K562 (cell line): Measurements from ENCODE around the gene DGUOK. TPM values are rescaled to one million over a fixed set of nuclear protein-coding genes. Genes with fewer than 3 reads are reported as not detected.

Experiments used
- ATAC-seq: fragments of 200-7000 bp; cut with Tn5 transposase; 3 replicates; pipeline ENCODE4 v1.9.1; 2020; ENCODE audit warnings: moderate library complexity
- BruUV-seq: library from RNA; stranded (reverse); fragments of 400-500 nt; replicated peaks from 2 replicates; lab custom pipeline; 2021; lab: Mats Ljungman, UMichigan
- CTCF ChIA-PET: fragments of 300-600 bp; formaldehyde crosslinking; extraction: SDS; loops from one replicate; lab custom pipeline; 2021; ENCODE audit warnings: low intra/inter-chr PET ratio; lab: Yijun Ruan, JAX
- POLR2A ChIA-PET: fragments of 300-600, 350-650 bp; sonication (Branson Sonifier 250); formaldehyde crosslinking; extraction: SDS; loops from one replicate; lab custom pipeline; 2021; ENCODE audit warnings: antibody characterized with exemption, inconsistent platforms; lab: Yijun Ruan, JAX
- DNase-seq, 4 experiments: peaks; one replicate each; pipeline versions ENCODE4 v3.0.0 to v3.0.0-alpha.2; 2011 to 2018; ENCODE audit warnings: low spot score in 3 of 4, mixed read lengths in 3 of 4; ENCODE audit errors: extremely low read depth in 1 of 4
- FAIRE-seq: peaks from 2 replicates; lab custom pipeline; 2011; peaks lifted over from hg19 to GRCh38; lab: Jason Lieb, UNC
- H2AFZ ChIP-seq: 2 replicates; pipeline ENCODE4 v1.6.0; 2011; ENCODE audit warnings: low read depth, low read length, control low read depth, inconsistent platforms
- H3K27ac ChIP-seq: fragments of 200-600 bp; 3 replicates; pipeline ENCODE4 v1.8.0; 2011; ENCODE audit warnings: low read depth, mild to moderate bottlenecking, control low read depth, inconsistent platforms, low read length, moderate library complexity, mixed read lengths; ENCODE audit errors: extremely low read depth
- H3K27me3 ChIP-seq, 2 experiments: fragments of 300-600 bp in 1 of 2; 2 replicates in 1 of 2; 3 replicates in 1 of 2; pipeline versions ENCODE4 v1.6.0 to v1.8.0; 2011; ENCODE audit warnings: inconsistent platforms in 2 of 2, low read length in 2 of 2, mild to moderate bottlenecking in 1 of 2, mixed read lengths in 1 of 2, moderate library complexity in 1 of 2; ENCODE audit not compliant: control insufficient read depth in 2 of 2, insufficient read depth in 2 of 2
- H3K36me3 ChIP-seq: fragments of 300-600 bp; 3 replicates; pipeline ENCODE4 v1.8.0; 2011; ENCODE audit warnings: mild to moderate bottlenecking, low read length, inconsistent platforms; ENCODE audit not compliant: control insufficient read depth, insufficient read depth
- H3K4me1 ChIP-seq, 2 experiments: fragments of 200-600 bp in 1 of 2; replicated peaks in 1 of 2; 2 replicates in 1 of 2; 3 replicates in 1 of 2; pipeline versions ENCODE4 v1.5.1 to v1.8.0; 2011; ENCODE audit warnings: inconsistent platforms in 2 of 2, low read length in 2 of 2, mild to moderate bottlenecking in 1 of 2, mixed read lengths in 1 of 2, moderate library complexity in 1 of 2; ENCODE audit not compliant: control insufficient read depth in 2 of 2, insufficient read depth in 2 of 2
- H3K4me2 ChIP-seq: 2 replicates; pipeline ENCODE4 v1.6.1; 2011; ENCODE audit warnings: low read length, control low read depth, inconsistent platforms, mixed read lengths; ENCODE audit not compliant: insufficient read depth
- H3K4me3 ChIP-seq: fragments of 200-600 bp; sonication (generic), shearing (Covaris generic); 2 replicates; pipeline ENCODE4 v1.5.1; 2016; ENCODE audit warnings: control low read depth, inconsistent platforms
- H3K79me2 ChIP-seq: fragments of 200-600 bp; 3 replicates; pipeline ENCODE4 v1.8.0; 2011; ENCODE audit warnings: low read length, inconsistent platforms; ENCODE audit not compliant: control insufficient read depth, insufficient read depth
- H3K9ac ChIP-seq, 2 experiments: 2 replicates each; pipeline versions ENCODE4 v1.6.0 to v1.6.1; 2011; ENCODE audit warnings: low read depth in 2 of 2, low read length in 2 of 2, control low read depth in 1 of 2, inconsistent platforms in 1 of 2, mild to moderate bottlenecking in 1 of 2, mixed read lengths in 1 of 2; ENCODE audit not compliant: insufficient read depth in 1 of 2
- H3K9me1 ChIP-seq: one replicate; pipeline ENCODE4 v1.6.0; 2011; ENCODE audit warnings: inconsistent platforms, mild to moderate bottlenecking, low read length, moderate library complexity; ENCODE audit not compliant: control insufficient read depth, insufficient read depth
- H3K9me3 ChIP-seq: replicated peaks from 2 replicates; pipeline ENCODE4 v1.5.1; 2011; ENCODE audit warnings: low read depth, low read length, inconsistent platforms; ENCODE audit not compliant: control insufficient read depth, insufficient read depth
- H4K20me1 ChIP-seq: replicated peaks from 2 replicates; pipeline ENCODE4 v1.6.1; 2011; ENCODE audit warnings: low read length, inconsistent platforms, mixed read lengths; ENCODE audit not compliant: control insufficient read depth, insufficient read depth
- ADNP ChIP-seq: fragments of 200-800 bp; sonication (Bioruptor generic); IDR thresholded peaks from 2 replicates; pipeline ENCODE4 v1.6.1; 2016; ENCODE audit warnings: missing genetic modification characterization, missing compliant biosample characterization
- BRF2 ChIP-seq: IDR thresholded peaks from 3 replicates; pipeline ENCODE4 v1.6.1; 2011; ENCODE audit warnings: borderline replicate concordance, mild to moderate bottlenecking; ENCODE audit not compliant: insufficient read length, insufficient read depth
- CSDE1 ChIP-seq, 2 experiments: fragments of 450-650 bp; IDR thresholded peaks; 2 replicates each; pipeline ENCODE4 v1.6.1; 2016; ENCODE audit warnings: mild to moderate bottlenecking in 1 of 2
- E2F4 ChIP-seq: sonication (generic); formaldehyde crosslinking; IDR thresholded peaks from 2 replicates; pipeline ENCODE4 v1.8.0; 2022; ENCODE audit warnings: mild to moderate bottlenecking, low read depth, missing genetic modification reagents
- FOXP1 ChIP-seq: sonication (generic); formaldehyde crosslinking; IDR thresholded peaks from 2 replicates; pipeline ENCODE4 v1.8.0; 2022; ENCODE audit warnings: mild to moderate bottlenecking, missing genetic modification reagents
- NR2C2 ChIP-seq, 2 experiments: fragments of 200-800 bp in 1 of 2; sonication (Bioruptor generic) in 1 of 2; sonication (generic) in 1 of 2; formaldehyde crosslinking in 1 of 2; IDR thresholded peaks; 2 replicates each; pipeline versions ENCODE4 v1.6.1 to v1.8.0; 2016 to 2022; ENCODE audit warnings: mild to moderate bottlenecking in 1 of 2, missing compliant biosample characterization in 1 of 2, missing genetic modification characterization in 1 of 2, missing genetic modification reagents in 1 of 2
- SMC3 ChIP-seq: conservative IDR thresholded peaks from 2 replicates; pipeline ENCODE4 v1.6.1; 2011; ENCODE audit warnings: low read depth, low read length, improper control_type of control experiment; ENCODE audit not compliant: insufficient read depth
- TEAD4 ChIP-seq, 2 experiments: sonication (generic) in 1 of 2; formaldehyde crosslinking in 1 of 2; IDR thresholded peaks; 2 replicates each; pipeline versions ENCODE4 v1.6.1 to v1.8.0; 2012 to 2022; ENCODE audit warnings: borderline replicate concordance in 1 of 2, inconsistent platforms in 1 of 2, low read length in 1 of 2, mild to moderate bottlenecking in 1 of 2, missing genetic modification reagents in 1 of 2
- ZBTB1 ChIP-seq: sonication (generic); formaldehyde crosslinking; IDR thresholded peaks from 2 replicates; pipeline ENCODE4 v1.8.1; 2023; ENCODE audit warnings: missing genetic modification reagents, low read depth, mild to moderate bottlenecking, borderline replicate concordance
- ZFP30 ChIP-seq: fragments of 250-450 bp; sonication (Bioruptor Pico); IDR thresholded peaks from 2 replicates; pipeline ENCODE4 v1.8.0; 2022; ENCODE audit warnings: moderate library complexity, mild to moderate bottlenecking, inconsistent platforms, borderline replicate concordance
- ZFPM2 ChIP-seq: fragments of 250-450 bp; sonication (Bioruptor Pico); IDR thresholded peaks from 2 replicates; pipeline ENCODE4 v1.5.1; 2022; ENCODE audit warnings: mild to moderate bottlenecking
- ZKSCAN3 ChIP-seq: fragments of 250-450 bp; sonication (Bioruptor Pico); IDR thresholded peaks from 2 replicates; pipeline ENCODE4 v1.4.0; 2020
- WGBS: fragments of 100-300 bp; shearing (Covaris generic); methylation state at CpG from one replicate; pipeline ENCODE4 v1.1.6; 2016; ENCODE audit warnings: low coverage, mixed read lengths; ENCODE audit not compliant: insufficient coverage; ENCODE audit errors: missing lambda C conversion rate; 5-methylcytosine and 5-hydroxymethylcytosine counted together
- in situ Hi-C: fragments of 300-500 bp; cut with MboI; formaldehyde crosslinking; loops from 4 replicates; pipeline ENCODE4 v1.15.0; 2018; ENCODE audit warnings: inconsistent platforms, mixed read lengths
- intact Hi-C: fragments of 100-400 bp; cut with micrococcal nuclease; formaldehyde crosslinking; loops from 2 replicates; pipeline ENCODE4 v1.14.2; 2022
- polyA plus RNA-seq, 8 experiments: library from polyadenylated mRNA; depleted of rRNA in 4 of 8; stranded (reverse) in 5 of 8; unstranded in 3 of 8; fragments of >200 nt; fragmentation: Nextera tagmentation in 2 of 8; fragmentation: Illumina TruSeq in 1 of 8; extraction: Ambion mirVana in 2 of 8; extraction: Trizol in 1 of 8; gene quantifications; 2 replicates each; pipeline versions ENCODE4 v1.2.1 to v1.2.3, GENCODE V29; 2011 to 2014; ENCODE audit warnings: inconsistent platforms in 1 of 8, missing spikeins in 1 of 8
- total RNA-seq, 7 experiments: library from RNA; depleted of rRNA in 6 of 7; stranded (reverse); fragments of >200 nt in 6 of 7; fragmentation: Illumina TruSeq in 2 of 7; extraction: Trizol in 2 of 7; gene quantifications; 2 replicates each; pipeline versions ENCODE4 v1.2.1 to v1.2.3, GENCODE V29; 2011 to 2021; ENCODE audit warnings: low replicate concordance in 1 of 7
- TF ChIP-seq, protein P1 (sequence below), 2 experiments: IDR thresholded peaks in 1 of 2; conservative IDR thresholded peaks in 1 of 2; 2 replicates each; pipeline ENCODE4 v1.6.1; 2016; ENCODE audit warnings: low read depth in 2 of 2, mild to moderate bottlenecking in 1 of 2, missing compliant biosample characterization in 1 of 2, missing genetic modification characterization in 1 of 2, moderate library complexity in 1 of 2

The DGUOK gene
- total and polyA plus RNA-seq, 9 of the 15 experiments (the other 6 are each of a cell fraction or from before 2014, with no cell fraction given), result 67.0 to 288 (median 126) TPM

GRCh38 chr2:73910873-73911547, 15.7 kb upstream of the DGUOK start:
- no peaks in the 10 kb centered on the region for H3K27me3 ChIP-seq
- H3K36me3 ChIP-seq, result no peaks in the 10 kb centered on the region
- no peak overlapping the region for H2AFZ ChIP-seq
- POLR2A ChIA-PET, result interaction anchor here (0.6 to 1.9 kb wide), 2 partner anchors 10 to 130 kb away, joined by 3 to 6 read pairs; no protein-coding TSS in a partner anchor
- BruUV-seq, result no TSS peak
- ATAC-seq (no peak), FAIRE-seq (no peak), DNase-seq (no peak)
- CTCF ChIA-PET, result no interaction called here
- in situ Hi-C loops (no loop called here), intact Hi-C loops (no loop called here)
- H3K79me2 ChIP-seq, result no peaks in the 10 kb centered on the region
- WGBS, result 20% methylated on average over 6 of the region's 6 CpGs
- TF ChIP-seq CSDE1 (IDR thresholded peaks at IDR 0.05) (no peak), TEAD4 (IDR thresholded peaks at IDR 0.05; ENCODE audit: low read length) (no peak), TEAD4 (CRISPR knock-in tag; IDR thresholded peaks at IDR 0.05; ENCODE audit: borderline replicate concordance) (no peak), ZKSCAN3 (no peak), NR2C2 (CRISPR knock-in tag; IDR thresholded peaks at IDR 0.05) (no peak), NR2C2 (tag; IDR thresholded peaks at IDR 0.05) (no peak), ZBTB1 (no peak), BRF2 (no peak), ZFPM2 (CRISPR knock-in tag) (no peak), ZFP30 (CRISPR knock-in tag) (no peak), SMC3 (no peak), FOXP1 (no peak), E2F4 (CRISPR knock-in tag) (no peak), ADNP (tag) (no peak)
- TF ChIP-seq, protein P1, sequence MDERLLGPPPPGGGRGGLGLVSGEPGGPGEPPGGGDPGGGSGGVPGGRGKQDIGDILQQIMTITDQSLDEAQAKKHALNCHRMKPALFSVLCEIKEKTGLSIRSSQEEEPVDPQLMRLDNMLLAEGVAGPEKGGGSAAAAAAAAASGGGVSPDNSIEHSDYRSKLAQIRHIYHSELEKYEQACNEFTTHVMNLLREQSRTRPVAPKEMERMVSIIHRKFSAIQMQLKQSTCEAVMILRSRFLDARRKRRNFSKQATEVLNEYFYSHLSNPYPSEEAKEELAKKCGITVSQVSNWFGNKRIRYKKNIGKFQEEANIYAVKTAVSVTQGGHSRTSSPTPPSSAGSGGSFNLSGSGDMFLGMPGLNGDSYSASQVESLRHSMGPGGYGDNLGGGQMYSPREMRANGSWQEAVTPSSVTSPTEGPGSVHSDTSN (CRISPR knock-in tag; IDR thresholded peaks at IDR 0.05; ENCODE audit: low read depth), result no peak
- TF ChIP-seq, protein P1 (tag; conservative IDR thresholded peaks at IDR 0.05; ENCODE audit: low read depth), result no peak
- H3K9me3 ChIP-seq, result no peaks in the 10 kb centered on the region
- no peaks in the 10 kb centered on the region for H4K20me1 ChIP-seq
- H3K9ac ChIP-seq, result no peak overlapping the region
- no peak overlapping the region for H3K4me2 ChIP-seq
- H3K4me1 ChIP-seq, result no peaks in the 10 kb centered on the region; a peak in 1 of 5 replicates
- no peak overlapping the region for H3K4me3 ChIP-seq
- no peak overlapping the region for H3K27ac ChIP-seq
- no peaks in the 10 kb centered on the region for H3K9me1 ChIP-seq
